Keratinocyte (primary cell): ENCODE data around the gene ATG2B. TPM values are rescaled to one million over a fixed set of nuclear protein-coding genes. Genes with fewer than 3 reads are reported as not detected.

Experiments
- DNase-seq: peaks from one replicate; pipeline ENCODE4 v3.0.0-alpha.2; 2011; ENCODE audit warnings: low read depth, missing footprints, low spot score
- FAIRE-seq: peaks from 2 replicates; lab custom pipeline; 2011; peaks lifted over from hg19 to GRCh38; lab: Jason Lieb, UNC
- H2AFZ ChIP-seq: 2 replicates; pipeline ENCODE4 v1.6.0; 2012; ENCODE audit warnings: low read length, control low read depth, inconsistent platforms; ENCODE audit not compliant: control insufficient read depth
- H3K27ac ChIP-seq: 2 replicates; pipeline ENCODE4 v1.5.1; 2011; ENCODE audit warnings: low read length; ENCODE audit not compliant: control insufficient read depth, insufficient read depth
- H3K27me3 ChIP-seq: 3 replicates; pipeline ENCODE4 v1.6.0; 2011; ENCODE audit warnings: low read length; ENCODE audit not compliant: control insufficient read depth, insufficient read depth; ENCODE audit errors: extremely low read depth
- H3K36me3 ChIP-seq, 2 experiments: 2 replicates in 1 of 2; 3 replicates in 1 of 2; pipeline ENCODE4 v1.5.1; 2011; ENCODE audit warnings: low read length in 2 of 2, mild to moderate bottlenecking in 1 of 2; ENCODE audit not compliant: control insufficient read depth in 2 of 2, insufficient read depth in 2 of 2; ENCODE audit errors: extremely low read depth in 1 of 2
- H3K4me1 ChIP-seq: 3 replicates; pipeline ENCODE4 v1.5.1; 2011; ENCODE audit warnings: low read length; ENCODE audit not compliant: control insufficient read depth, insufficient read depth; ENCODE audit errors: extremely low read depth
- H3K4me2 ChIP-seq: 3 replicates; pipeline ENCODE4 v1.6.0; 2011; ENCODE audit warnings: low read depth, low read length; ENCODE audit not compliant: control insufficient read depth, insufficient read depth; ENCODE audit errors: extremely low read depth
- H3K4me3 ChIP-seq, 3 experiments: fragments of 200-600 bp in 1 of 3; sonication (generic) in 1 of 3; 2 replicates in 2 of 3; 3 replicates in 1 of 3; pipeline ENCODE4 v1.5.1; 2011 to 2016; ENCODE audit warnings: low read length in 3 of 3, mild to moderate bottlenecking in 3 of 3, control low read depth in 2 of 3, inconsistent platforms in 1 of 3, low read depth in 1 of 3, mixed read lengths in 1 of 3, mixed run types in 1 of 3, moderate library complexity in 1 of 3; ENCODE audit not compliant: control insufficient read depth in 2 of 3, insufficient read depth in 2 of 3; ENCODE audit errors: extremely low read depth in 1 of 3
- H3K79me2 ChIP-seq: 2 replicates; pipeline ENCODE4 v1.6.0; 2012; ENCODE audit warnings: low read length; ENCODE audit not compliant: control insufficient read depth, insufficient read depth
- H3K9ac ChIP-seq: 3 replicates; pipeline ENCODE4 v1.6.0; 2011; ENCODE audit warnings: low read length; ENCODE audit not compliant: control insufficient read depth, insufficient read depth; ENCODE audit errors: extremely low read depth
- H3K9me1 ChIP-seq: 3 replicates; pipeline ENCODE4 v1.6.0; 2011; ENCODE audit warnings: low read length; ENCODE audit not compliant: control insufficient read depth, insufficient read depth; ENCODE audit errors: extremely low read depth
- H3K9me3 ChIP-seq: 2 replicates; pipeline ENCODE4 v1.5.1; 2012; ENCODE audit warnings: low read depth, low read length; ENCODE audit not compliant: control insufficient read depth
- H4K20me1 ChIP-seq: 3 replicates; pipeline ENCODE4 v1.6.0; 2011; ENCODE audit warnings: low read length; ENCODE audit not compliant: control insufficient read depth, insufficient read depth; ENCODE audit errors: extremely low read depth
- EZH2 ChIP-seq: IDR thresholded peaks from one replicate; pipeline ENCODE4 v1.6.1; 2012; ENCODE audit warnings: inconsistent platforms, mild to moderate bottlenecking, low read length, moderate library complexity
- dilution Hi-C: fragments of 300-500 bp; cut with MboI; formaldehyde crosslinking; loops from one replicate; pipeline ENCODE4 v1.7.0; 2020; ENCODE audit warnings: low sequenced_read_pairs; ENCODE audit not compliant: extremely low pct_ligation_motif_present
- polyA plus RNA-seq, 5 experiments: library from polyadenylated mRNA; depleted of rRNA in 3 of 5; stranded (reverse) in 3 of 5; stranded (forward) in 1 of 5; unstranded in 1 of 5; fragments of >200 nt; gene quantifications; 1 replicate in 1 of 5; 2 replicates in 3 of 5; 3 replicates in 1 of 5; pipeline versions ENCODE4 v1.2.1 to v1.2.3, GENCODE V29; 2011 to 2012; ENCODE audit warnings: missing spikeins in 2 of 5, low read depth in 1 of 5, low replicate concordance in 1 of 5
- TF ChIP-seq, protein P1 (sequence below), 3 experiments: IDR thresholded peaks in 1 of 3; conservative IDR thresholded peaks in 1 of 3; optimal IDR thresholded peaks in 1 of 3; 2 replicates in 2 of 3; 3 replicates in 1 of 3; pipeline versions ENCODE3 to v1.5.1; 2011; ENCODE audit warnings: low read length in 3 of 3, mild to moderate bottlenecking in 3 of 3, moderate library complexity in 2 of 3, control low read depth in 1 of 3, inconsistent platforms in 1 of 3; ENCODE audit not compliant: insufficient read depth in 2 of 3; ENCODE audit errors: extremely low read depth in 1 of 3

ATG2B gene
- polyA plus RNA-seq, 1 donor (not counting 4 experiments of a cell fraction or from before 2014, with no cell fraction given), result 11.4 TPM

DNA sequence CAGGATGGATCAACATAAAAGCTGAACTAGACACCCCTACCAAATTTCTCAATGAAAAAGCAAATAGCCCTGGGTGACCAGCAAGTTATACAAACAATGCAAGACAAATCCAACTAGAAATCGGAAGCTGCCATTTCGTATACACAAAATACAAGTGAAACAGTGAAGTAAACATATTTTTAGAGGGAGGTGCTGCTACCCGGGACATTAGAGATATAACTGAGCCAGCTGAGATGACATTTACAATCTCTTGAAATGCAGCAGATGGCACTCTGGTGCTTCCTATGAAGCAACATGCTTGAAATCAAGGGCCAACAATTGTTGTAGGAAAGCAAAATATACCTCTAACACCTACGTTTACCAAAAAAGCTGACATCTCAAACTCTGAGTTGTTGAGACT is 81.7 kb downstream of the ATG2B start:
- peaks cover 7% of the 10 kb centered on the region for H3K9me3 ChIP-seq
- no peak overlapping the region for H3K27ac ChIP-seq
- H3K36me3 ChIP-seq, result peaks cover 3 to 12% of the 10 kb centered on the region in 2 experiments
- no peak overlapping the region for H3K4me3 ChIP-seq
- H3K9ac ChIP-seq, result no peak overlapping the region
- dilution Hi-C loops, result no loop called here
- DNase-seq (no peak), FAIRE-seq (peak; percentile 48)
- H3K79me2 ChIP-seq, result no peaks in the 10 kb centered on the region
- H4K20me1 ChIP-seq, result no peaks in the 10 kb centered on the region
- no peak for TF ChIP-seq EZH2
- TF ChIP-seq, protein P1, sequence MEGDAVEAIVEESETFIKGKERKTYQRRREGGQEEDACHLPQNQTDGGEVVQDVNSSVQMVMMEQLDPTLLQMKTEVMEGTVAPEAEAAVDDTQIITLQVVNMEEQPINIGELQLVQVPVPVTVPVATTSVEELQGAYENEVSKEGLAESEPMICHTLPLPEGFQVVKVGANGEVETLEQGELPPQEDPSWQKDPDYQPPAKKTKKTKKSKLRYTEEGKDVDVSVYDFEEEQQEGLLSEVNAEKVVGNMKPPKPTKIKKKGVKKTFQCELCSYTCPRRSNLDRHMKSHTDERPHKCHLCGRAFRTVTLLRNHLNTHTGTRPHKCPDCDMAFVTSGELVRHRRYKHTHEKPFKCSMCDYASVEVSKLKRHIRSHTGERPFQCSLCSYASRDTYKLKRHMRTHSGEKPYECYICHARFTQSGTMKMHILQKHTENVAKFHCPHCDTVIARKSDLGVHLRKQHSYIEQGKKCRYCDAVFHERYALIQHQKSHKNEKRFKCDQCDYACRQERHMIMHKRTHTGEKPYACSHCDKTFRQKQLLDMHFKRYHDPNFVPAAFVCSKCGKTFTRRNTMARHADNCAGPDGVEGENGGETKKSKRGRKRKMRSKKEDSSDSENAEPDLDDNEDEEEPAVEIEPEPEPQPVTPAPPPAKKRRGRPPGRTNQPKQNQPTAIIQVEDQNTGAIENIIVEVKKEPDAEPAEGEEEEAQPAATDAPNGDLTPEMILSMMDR (optimal IDR thresholded peaks at IDR 0.05 in 1 of 3, IDR thresholded peaks at IDR 0.05 in 1 of 3, conservative IDR thresholded peaks at IDR 0.05 in 1 of 3; ENCODE audit: extremely low read depth in 1 of 3, insufficient read depth in 2 of 3, low read length in 3 of 3), result no peak
- H3K9me1 ChIP-seq, result no peaks in the 10 kb centered on the region
- no peaks in the 10 kb centered on the region for H3K4me1 ChIP-seq
- H2AFZ ChIP-seq, result no peak overlapping the region
- no peaks in the 10 kb centered on the region for H3K27me3 ChIP-seq
- H3K4me2 ChIP-seq, result no peak overlapping the region

DNA sequence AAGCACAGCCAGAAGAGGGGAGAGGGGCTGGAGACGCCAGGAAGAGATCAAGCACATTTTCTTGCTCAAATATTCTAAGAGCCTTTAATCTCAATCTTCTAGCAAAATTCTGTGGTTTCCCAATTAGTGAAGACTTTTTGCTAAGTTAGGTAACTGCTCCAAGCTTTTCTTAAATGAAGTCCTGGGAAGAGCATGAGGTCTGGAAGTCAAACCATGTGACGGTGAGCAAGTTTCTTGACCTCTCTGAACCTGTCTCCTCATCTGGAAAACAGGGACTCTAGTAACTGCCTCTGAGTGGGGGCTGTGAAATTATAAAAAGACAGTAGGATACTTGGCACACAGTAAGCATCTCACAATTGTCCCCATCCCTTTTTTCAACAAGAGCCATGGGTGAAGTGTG is 83.0 kb downstream of the ATG2B start:
- no peak overlapping the region for H3K27ac ChIP-seq
- no peak for FAIRE-seq

More for the DNA sequence above, 83.0 kb downstream of the ATG2B start:
- peaks cover 7% of the 10 kb centered on the region for H3K9me3 ChIP-seq
- dilution Hi-C loops, result no loop called here
- H4K20me1 ChIP-seq, result no peaks in the 10 kb centered on the region
- H3K9me1 ChIP-seq, result no peaks in the 10 kb centered on the region
- H3K9ac ChIP-seq, result no peak overlapping the region
- no peak overlapping the region for H3K4me2 ChIP-seq
- TF ChIP-seq EZH2, result no peak
- TF ChIP-seq, protein P1 (optimal IDR thresholded peaks at IDR 0.05 in 1 of 3, IDR thresholded peaks at IDR 0.05 in 1 of 3, conservative IDR thresholded peaks at IDR 0.05 in 1 of 3; ENCODE audit: extremely low read depth in 1 of 3, insufficient read depth in 2 of 3, low read length in 3 of 3), result no peak
- H3K4me3 ChIP-seq, result no peak overlapping the region
- H3K4me1 ChIP-seq, result no peaks in the 10 kb centered on the region
- no peak for DNase-seq
- peaks cover 3 to 7% of the 10 kb centered on the region in 2 experiments for H3K36me3 ChIP-seq
- H3K27me3 ChIP-seq, result no peaks in the 10 kb centered on the region
- H2AFZ ChIP-seq, result no peak overlapping the region
- no peaks in the 10 kb centered on the region for H3K79me2 ChIP-seq
